ENCODE results near the gene PVALEF.

PVALEF gene

GRCh38 chr17:81200695-81201580, 35.6 kb downstream of the PVALEF start:
- TF ChIP-seq POLR2A (IDR thresholded peaks at IDR 0.05; ENCODE audit: low read length): no peak
- no peak for TF ChIP-seq GATA1 (IDR thresholded peaks at IDR 0.05; ENCODE audit: low read depth, low read length)
- peak; percentile 79 to 84 for DNase-seq

DNA sequence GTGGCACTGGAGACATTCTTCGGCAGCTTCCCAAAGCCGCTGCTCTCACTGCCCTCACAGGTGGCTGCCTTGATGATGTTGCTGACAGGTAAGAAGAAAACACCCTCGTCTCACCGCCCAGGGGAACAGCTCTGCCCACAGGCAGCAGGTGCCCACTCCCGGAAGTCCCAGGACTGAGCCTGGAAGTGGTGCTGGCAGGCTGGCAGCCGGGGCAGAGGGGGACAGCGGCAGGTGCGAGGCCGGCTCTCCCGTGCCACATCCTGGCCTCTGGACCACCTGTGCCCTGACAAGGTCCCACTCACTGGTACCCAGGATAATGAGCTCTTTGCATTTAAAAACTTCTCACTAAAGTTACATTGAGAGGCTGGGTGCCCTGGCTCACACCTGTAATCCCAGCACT, 37.0 kb downstream of the PVALEF start:
- TF ChIP-seq GATA1 (IDR thresholded peaks at IDR 0.05; ENCODE audit: low read depth, low read length): no peak

DNA sequence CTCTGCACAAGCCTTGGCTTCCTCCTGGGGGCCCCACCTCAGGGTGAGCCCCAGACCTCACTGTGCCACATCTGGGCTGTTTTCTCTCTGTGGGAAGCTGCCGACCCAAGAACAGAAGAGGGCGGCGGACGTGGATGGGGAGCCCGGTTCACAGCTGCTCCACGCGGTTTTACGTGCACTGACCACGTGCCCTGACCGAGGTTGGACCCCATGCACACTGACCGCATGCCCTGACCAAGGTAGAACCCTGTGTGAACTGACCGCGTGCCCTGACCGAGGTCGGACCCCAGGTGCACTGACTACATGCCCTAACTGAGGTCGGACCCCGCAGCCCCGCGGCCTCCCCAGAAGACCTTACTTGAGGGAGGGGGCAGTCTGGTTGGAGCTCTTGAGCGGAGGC, 37.8 kb downstream of the PVALEF start:
- DNase-seq: no peak
- TF ChIP-seq POLR2A (IDR thresholded peaks at IDR 0.05; ENCODE audit: low read length): no peak
- TF ChIP-seq GATA1 (IDR thresholded peaks at IDR 0.05; ENCODE audit: low read depth, low read length): no peak

More for the DNA sequence above, 37.0 kb downstream of the PVALEF start:
- no peak for DNase-seq

DNA sequence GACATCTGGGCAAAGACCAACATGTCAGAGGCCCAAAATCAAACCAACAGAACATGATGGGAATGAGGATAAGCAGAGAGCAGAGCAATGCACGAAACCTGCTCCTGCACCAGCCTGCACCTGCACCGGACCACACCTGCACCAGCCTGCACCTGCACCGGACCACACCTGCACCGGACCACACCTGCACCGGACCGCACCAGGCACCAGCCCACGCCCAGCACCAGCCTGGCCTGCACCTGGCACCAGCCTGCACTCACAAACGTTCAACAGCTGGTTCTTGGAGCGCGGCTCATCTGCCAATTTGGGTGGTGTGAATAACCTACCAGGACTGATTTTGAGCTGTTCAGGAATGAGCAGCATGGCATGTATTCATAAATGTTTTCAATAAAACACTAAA, 39.3 kb downstream of the PVALEF start:
- no peak for DNase-seq

DNA sequence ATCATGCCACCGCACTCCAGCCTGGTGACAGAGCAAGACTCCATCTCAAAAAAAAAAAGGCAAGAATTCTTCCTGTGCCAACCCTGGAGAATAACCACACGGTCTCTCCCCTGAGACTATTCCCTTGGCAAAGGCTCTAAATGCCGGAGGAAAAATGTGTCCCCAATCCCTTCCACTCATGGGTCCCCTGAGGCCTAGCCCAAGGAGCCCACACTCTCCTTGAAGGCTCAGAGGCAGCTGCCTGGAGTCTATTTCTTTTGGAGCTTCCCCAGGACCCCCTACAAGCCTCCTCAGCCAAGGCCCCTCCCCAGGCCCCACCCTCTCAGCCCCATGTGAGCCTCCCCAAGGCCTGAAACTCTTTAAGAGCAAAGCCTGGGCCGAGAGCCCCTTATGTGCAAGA, 40.9 kb downstream of the PVALEF start:
- no peak for TF ChIP-seq GATA1 (IDR thresholded peaks at IDR 0.05; ENCODE audit: low read depth, low read length)
- TF ChIP-seq POLR2A (IDR thresholded peaks at IDR 0.05; ENCODE audit: low read length): no peak
- no peak for DNase-seq

More for the DNA sequence above, 39.3 kb downstream of the PVALEF start:
- TF ChIP-seq POLR2A (IDR thresholded peaks at IDR 0.05; ENCODE audit: low read length) (no peak), GATA1 (IDR thresholded peaks at IDR 0.05; ENCODE audit: low read depth, low read length) (no peak)

GRCh38 chr17:81206657-81207056, 41.4 kb downstream of the PVALEF start:
- TF ChIP-seq POLR2A (IDR thresholded peaks at IDR 0.05; ENCODE audit: low read length) (no peak), GATA1 (IDR thresholded peaks at IDR 0.05; ENCODE audit: low read depth, low read length) (no peak)
- DNase-seq: no peak

DNA sequence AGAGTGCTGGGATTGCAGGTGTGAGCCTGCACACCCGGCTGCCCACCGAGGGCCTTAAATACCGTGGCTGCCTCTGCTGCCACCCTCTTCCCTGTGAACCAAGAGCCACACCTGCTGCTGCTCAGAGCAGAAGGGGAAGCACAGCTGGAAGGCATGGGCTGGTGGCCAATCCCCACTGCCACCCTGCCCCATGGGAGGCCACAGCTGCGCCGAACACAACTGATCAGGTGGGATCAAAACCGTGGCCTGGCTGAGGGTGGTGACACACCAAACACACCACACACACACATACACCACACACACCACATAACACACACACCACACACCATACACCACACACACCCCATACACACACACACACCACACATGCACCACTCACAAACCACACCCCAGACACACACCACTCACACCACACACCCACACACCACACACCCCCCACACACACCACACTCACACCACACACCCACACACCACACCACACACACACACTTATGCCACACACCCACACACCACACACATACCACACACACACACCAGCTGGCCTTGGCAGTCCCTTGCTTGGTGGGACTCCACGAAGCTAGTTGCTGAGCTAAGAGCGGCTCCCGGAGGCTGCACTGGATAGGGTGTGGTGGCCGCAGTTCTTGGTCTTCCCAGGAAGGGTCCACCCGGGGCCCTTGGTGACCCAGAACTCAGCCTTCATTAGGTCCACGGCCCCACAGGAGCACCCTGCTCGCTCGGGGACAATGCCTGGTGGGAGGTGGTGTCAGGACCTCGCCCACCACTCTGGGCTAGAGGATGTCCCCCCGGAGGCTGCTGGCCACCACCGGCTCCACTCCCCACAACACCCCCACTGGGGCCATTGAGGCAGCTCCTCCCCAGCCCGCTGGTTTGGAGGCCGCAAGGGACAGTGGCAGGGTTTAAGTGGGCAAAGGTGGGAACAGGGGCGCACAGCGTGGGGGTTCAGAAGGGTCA, 42.6 kb downstream of the PVALEF start:
- no peak for TF ChIP-seq POLR2A (IDR thresholded peaks at IDR 0.05; ENCODE audit: low read length)
- TF ChIP-seq GATA1 (IDR thresholded peaks at IDR 0.05; ENCODE audit: low read depth, low read length): no peak
- peak in 1 of 2 experiments; percentile 59 for DNase-seq

DNA sequence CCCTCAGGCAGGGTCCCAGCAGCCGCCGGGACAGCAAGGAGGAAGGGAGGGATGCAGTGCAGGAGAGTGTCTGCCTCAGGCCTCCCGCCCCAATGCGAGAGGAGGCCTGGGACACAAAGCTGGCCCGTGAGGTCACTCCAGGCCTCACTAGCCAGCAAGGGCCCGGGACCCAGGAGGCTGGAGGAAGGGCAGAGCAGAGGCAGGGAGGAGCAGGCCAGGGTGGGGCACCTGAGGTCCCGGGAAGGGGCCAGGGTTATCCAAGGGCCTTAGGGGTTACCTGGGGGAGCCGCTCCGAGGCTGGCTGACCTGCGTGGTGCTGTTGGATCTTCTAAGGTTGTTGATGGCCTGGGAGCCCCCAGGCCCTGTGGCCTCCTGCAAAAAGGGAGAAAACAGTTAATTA, 43.3 kb downstream of the PVALEF start:
- DNase-seq: no peak
- TF ChIP-seq POLR2A (IDR thresholded peaks at IDR 0.05; ENCODE audit: low read length): no peak
- TF ChIP-seq GATA1 (IDR thresholded peaks at IDR 0.05; ENCODE audit: low read depth, low read length): no peak

DNA sequence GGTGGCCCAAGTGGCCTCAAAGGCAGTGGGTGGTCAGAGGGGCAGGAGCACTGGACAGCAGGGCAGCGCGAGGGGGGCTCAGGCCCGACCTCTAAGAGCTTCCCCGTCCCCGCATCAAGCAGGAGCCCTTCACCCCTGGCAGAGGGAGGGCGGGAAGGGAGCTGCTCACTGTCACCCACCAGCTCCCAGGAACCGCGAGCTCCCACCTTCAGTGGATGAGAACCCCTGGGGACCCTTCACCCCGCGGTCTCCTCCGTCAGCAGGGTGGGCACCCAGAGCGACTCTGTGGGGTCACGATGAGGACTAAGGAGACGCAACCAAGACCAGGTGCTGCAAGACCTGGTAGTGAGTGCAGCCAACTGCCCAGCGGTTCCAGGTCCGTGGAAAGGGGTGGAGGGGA, 43.8 kb downstream of the PVALEF start:
- no peak for TF ChIP-seq GATA1 (IDR thresholded peaks at IDR 0.05; ENCODE audit: low read depth, low read length)
- no peak for TF ChIP-seq POLR2A (IDR thresholded peaks at IDR 0.05; ENCODE audit: low read length)
- no peak for DNase-seq

- DNase-seq: no peak
- TF ChIP-seq POLR2A (IDR thresholded peaks at IDR 0.05; ENCODE audit: low read length) (no peak), GATA1 (IDR thresholded peaks at IDR 0.05; ENCODE audit: low read depth, low read length) (no peak)
Observed at GRCh38 chr17:81210466-81210865, 45.2 kb downstream of the PVALEF start.

DNA sequence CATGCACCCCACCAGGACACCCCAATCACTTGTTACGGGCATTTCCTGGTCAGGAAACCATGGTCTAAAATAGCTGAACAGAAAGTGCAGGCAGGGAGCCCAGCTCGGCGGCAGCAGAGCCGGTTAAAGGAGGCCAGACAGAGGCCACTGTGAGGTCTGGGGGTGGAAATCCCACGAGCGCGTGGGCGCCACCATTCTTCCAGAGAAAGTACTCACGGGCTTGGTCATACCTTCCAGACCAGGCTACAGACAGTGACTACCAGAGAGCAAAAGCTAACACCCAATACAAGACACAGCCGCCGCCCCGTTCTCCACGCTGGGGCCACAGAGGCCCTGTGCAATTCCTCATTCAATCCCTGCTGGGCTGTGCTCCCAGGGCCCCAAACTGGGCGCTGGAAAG, 45.6 kb downstream of the PVALEF start:
- DNase-seq: no peak
- TF ChIP-seq GATA1 (IDR thresholded peaks at IDR 0.05; ENCODE audit: low read depth, low read length) (no peak), POLR2A (IDR thresholded peaks at IDR 0.05; ENCODE audit: low read length) (no peak)

- DNase-seq: no peak
- no peak for TF ChIP-seq POLR2A (IDR thresholded peaks at IDR 0.05; ENCODE audit: low read length)
- TF ChIP-seq GATA1 (IDR thresholded peaks at IDR 0.05; ENCODE audit: low read depth, low read length): no peak
Observed at GRCh38 chr17:81212365-81212764, 47.1 kb downstream of the PVALEF start.

DNA sequence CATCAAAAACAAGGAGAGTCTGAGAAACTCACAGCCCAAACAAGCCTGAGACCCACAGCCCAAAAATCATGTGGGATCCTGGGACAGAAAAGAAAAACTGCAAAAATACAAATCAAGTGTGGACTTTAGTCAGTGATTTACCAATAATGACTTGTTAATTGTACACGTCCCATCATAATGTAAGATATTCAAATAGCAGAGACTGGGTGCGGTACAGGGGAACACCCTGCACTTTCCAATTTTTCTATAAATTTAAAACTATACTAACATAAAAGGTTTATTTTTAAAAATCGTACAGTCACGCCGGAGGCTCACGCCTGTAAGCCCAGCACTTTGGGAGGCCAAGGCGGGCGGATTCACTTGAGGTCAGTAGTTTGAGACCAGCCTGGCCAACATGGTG, 48.7 kb downstream of the PVALEF start:
- TF ChIP-seq POLR2A (IDR thresholded peaks at IDR 0.05; ENCODE audit: low read length) (no peak), GATA1 (IDR thresholded peaks at IDR 0.05; ENCODE audit: low read depth, low read length) (no peak)
- DNase-seq: no peak

GRCh38 chr17:81217491-81217890, 52.2 kb downstream of the PVALEF start:
- DNase-seq: no peak
- TF ChIP-seq POLR2A (IDR thresholded peaks at IDR 0.05; ENCODE audit: low read length) (no peak), GATA1 (IDR thresholded peaks at IDR 0.05; ENCODE audit: low read depth, low read length) (no peak)
